ENCODE results near the gene SEC16A. TPM values are rescaled to one million over a fixed set of nuclear protein-coding genes. Genes with fewer than 3 reads are reported as not detected.

Gene SEC16A
- total RNA-seq, 1 experiment from 2014 or later, result 85.8 TPM

GRCh38 chr9:136391737-136392537 lies 90.9 kb downstream of the SEC16A start:
- no peak overlapping the region for H3K27ac Mint-ChIP-seq (ENCODE audit: low read depth, unreplicated experiment)
- H3K9me3 Mint-ChIP-seq (ENCODE audit: unreplicated experiment), result no peaks in the 10 kb centered on the region
- intact Hi-C loops (cut with micrococcal nuclease), result no loop called here
- no peak for TF ChIP-seq CTCF (IDR thresholded peaks at IDR 0.05; ENCODE audit: unreplicated experiment)
- ChIA-PET CTCF (interaction anchor here (0.5 to 2.0 kb wide), 3 partner anchors 8 to 468 kb away, joined by 3 to 5 read pairs (median 3); partner anchors contain the start of gene DNLZ), POLR2A (interaction anchor here (0.6 kb wide), 2 partner anchors 18 to 175 kb away, joined by 3 read pairs; no protein-coding TSS in a partner anchor)
- no TSS peak for BruUV-seq (replicated peaks)
- peaks cover 85% of the 10 kb centered on the region for H3K36me3 Mint-ChIP-seq (ENCODE audit: insufficient read depth, unreplicated experiment)
- H3K4me1 Mint-ChIP-seq (ENCODE audit: insufficient read depth, unreplicated experiment), result no peaks in the 10 kb centered on the region
- no peak for DNase-seq (ENCODE audit: unreplicated experiment)
- H3K4me3 Mint-ChIP-seq (ENCODE audit: unreplicated experiment), result no peak overlapping the region
- H3K27me3 Mint-ChIP-seq (ENCODE audit: insufficient read depth, unreplicated experiment), result no peaks in the 10 kb centered on the region

Small RNA genes lying within 50 kb of the gene (microRNA-seq; reads per million reads assigned to microRNA genes)
- not detected for gene MIR4673

Other genes starting within 250 kb of the SEC16A start
- 23.7 and 27.7 TPM in 2 replicates for gene QSOX2, start 237.2 kb downstream of the SEC16A start, total RNA-seq (2022)
- not detected in 2 replicates for gene CCDC187, start 178.9 kb downstream of the SEC16A start, total RNA-seq (2022)
- 15.5 and 16.4 TPM in 2 replicates for gene GPSM1, start 155.5 kb downstream of the SEC16A start, total RNA-seq (2022)
- 24.5 and 30.5 TPM in 2 replicates for gene DNLZ, start 119.3 kb downstream of the SEC16A start, total RNA-seq (2022)
- 0.33 and 0.69 TPM in 2 replicates for gene CARD9, start 109.4 kb downstream of the SEC16A start, total RNA-seq (2022)
- 9.6 and 9.9 TPM in 2 replicates for gene SNAPC4, start 82.9 kb downstream of the SEC16A start, total RNA-seq (2022)
- gene ENTR1, start 72.4 kb downstream of the SEC16A start, total RNA-seq (2022), result 58.9 and 82.2 TPM in 2 replicates
- 66.0 and 66.3 TPM in 2 replicates for gene PMPCA, start 72.4 kb downstream of the SEC16A start, total RNA-seq (2022)
- gene INPP5E, start 43.2 kb downstream of the SEC16A start, total RNA-seq (2022), result 16.3 and 17.4 TPM in 2 replicates
- 37.5 and 53.4 TPM in 2 replicates for gene NOTCH1, start 63.0 kb upstream of the SEC16A start, total RNA-seq (2022)
- 3.9 and 4.3 TPM in 2 replicates for gene EGFL7, start 179.9 kb upstream of the SEC16A start, total RNA-seq (2022)
- gene AGPAT2, start 204.4 kb upstream of the SEC16A start, total RNA-seq (2022), result 30.4 and 33.3 TPM in 2 replicates
- not detected in 2 replicates for gene DIPK1B, start 229.5 kb upstream of the SEC16A start, total RNA-seq (2022)